CD14-positive monocyte (primary cell): ENCODE data around the gene VCL. TPM values are rescaled to one million over a fixed set of nuclear protein-coding genes. Genes with fewer than 3 reads are reported as not detected.
"Not testable (repeated sequence)": the region's sequence is repeated elsewhere in the genome, so short reads cannot be mapped to it uniquely, and the experiment has no call there.

ENCODE experiments used
- DNase-seq, 3 donors: peaks; one replicate each; pipeline ENCODE4 v3.0.0-alpha.2; 2011 to 2022
- H2AFZ ChIP-seq: 2 replicates; pipeline ENCODE4 v1.6.0; 2012; ENCODE audit warnings: mild to moderate bottlenecking, low read depth, low read length, inconsistent platforms; ENCODE audit not compliant: insufficient read depth, poor library complexity, severe bottlenecking
- H3K27ac ChIP-seq, 2 donors: 1 replicate in 1 of 2; 2 replicates in 1 of 2; pipeline ENCODE4 v1.5.1; 2012 to 2013; ENCODE audit warnings: low read length in 2 of 2, control low read depth in 1 of 2, inconsistent platforms in 1 of 2, low read depth in 1 of 2, mild to moderate bottlenecking in 1 of 2
- H3K27me3 ChIP-seq, 2 donors: one replicate each; pipeline versions ENCODE4 v1.6.0 to v1.6.1; 2011 to 2013; ENCODE audit warnings: low read length in 2 of 2; ENCODE audit not compliant: control insufficient read depth in 2 of 2, insufficient read depth in 2 of 2
- H3K36me3 ChIP-seq, 2 donors: replicated peaks in 1 of 2; 1 replicate in 1 of 2; 2 replicates in 1 of 2; pipeline versions ENCODE4 v1.5.1 to v1.6.1; 2012 to 2013; ENCODE audit warnings: low read length in 2 of 2, control low read depth in 1 of 2, inconsistent platforms in 1 of 2, mild to moderate bottlenecking in 1 of 2; ENCODE audit not compliant: insufficient read depth in 2 of 2, control insufficient read depth in 1 of 2
- H3K4me1 ChIP-seq, 2 donors: 1 replicate in 1 of 2; 2 replicates in 1 of 2; pipeline versions ENCODE4 v1.5.1 to v1.6.1; 2012 to 2013; ENCODE audit warnings: low read length in 2 of 2, control low read depth in 1 of 2, inconsistent platforms in 1 of 2, mild to moderate bottlenecking in 1 of 2, moderate library complexity in 1 of 2; ENCODE audit not compliant: insufficient read depth in 2 of 2, control insufficient read depth in 1 of 2
- H3K4me2 ChIP-seq: replicated peaks from 2 replicates; pipeline ENCODE3; 2012; ENCODE audit warnings: low read length, moderate library complexity, mild to moderate bottlenecking; ENCODE audit not compliant: poor library complexity, severe bottlenecking; ENCODE audit errors: extremely low read depth
- H3K4me3 ChIP-seq, 3 experiments: fragments of 200-600 bp in 1 of 3; sonication (generic) in 1 of 3; replicated peaks in 1 of 3; 1 replicate in 2 of 3; 2 replicates in 1 of 3; pipeline ENCODE4 v1.5.1; 2011 to 2013; ENCODE audit warnings: low read length in 3 of 3, mild to moderate bottlenecking in 3 of 3, control low read depth in 2 of 3, low read depth in 2 of 3, inconsistent platforms in 1 of 3, moderate library complexity in 1 of 3
- H3K79me2 ChIP-seq: 2 replicates; pipeline ENCODE4 v1.6.0; 2012; ENCODE audit warnings: mild to moderate bottlenecking, control low read depth, inconsistent platforms, low read length, moderate library complexity; ENCODE audit not compliant: insufficient read depth
- H3K9ac ChIP-seq: 2 replicates; pipeline ENCODE4 v1.6.0; 2017; ENCODE audit warnings: low read length, mild to moderate bottlenecking; ENCODE audit not compliant: insufficient read depth, poor library complexity, severe bottlenecking
- H3K9me3 ChIP-seq, 2 donors: replicated peaks in 1 of 2; 1 replicate in 1 of 2; 2 replicates in 1 of 2; pipeline versions ENCODE4 v1.5.1 to v1.6.1; 2012 to 2013; ENCODE audit warnings: low read length in 2 of 2, control low read depth in 1 of 2; ENCODE audit not compliant: control insufficient read depth in 1 of 2, insufficient read depth in 1 of 2
- H4K20me1 ChIP-seq: 2 replicates; pipeline ENCODE4 v1.6.0; 2012; ENCODE audit warnings: mild to moderate bottlenecking, low read length, control low read depth, moderate library complexity; ENCODE audit not compliant: insufficient read depth
- H3K27ac Mint-ChIP-seq, 7 donors: one replicate each; pipeline ENCODE4 v1.8.0; 2020; ENCODE audit warnings: mild to moderate bottlenecking in 7 of 7, mixed read lengths in 7 of 7, moderate library complexity in 6 of 7, inconsistent platforms in 2 of 7
- H3K27me3 Mint-ChIP-seq, 3 donors: one replicate each; pipeline ENCODE4 v1.8.0; 2021 to 2022; ENCODE audit warnings: low read depth in 3 of 3, mild to moderate bottlenecking in 3 of 3, mixed read lengths in 3 of 3, moderate library complexity in 3 of 3, inconsistent platforms in 1 of 3
- H3K36me3 Mint-ChIP-seq, 2 donors: one replicate each; pipeline ENCODE4 v1.8.0; 2020; ENCODE audit warnings: mixed read lengths in 2 of 2, inconsistent platforms in 1 of 2, mild to moderate bottlenecking in 1 of 2
- H3K4me1 Mint-ChIP-seq: one replicate; pipeline ENCODE4 v1.8.0; 2020; ENCODE audit warnings: mild to moderate bottlenecking, mixed read lengths
- H3K4me3 Mint-ChIP-seq, 2 donors: one replicate each; pipeline ENCODE4 v1.8.0; 2020; ENCODE audit warnings: mild to moderate bottlenecking in 2 of 2, mixed read lengths in 2 of 2, moderate library complexity in 1 of 2
- H3K9me3 Mint-ChIP-seq, 7 donors: one replicate each; pipeline ENCODE4 v1.8.0; 2020 to 2022; ENCODE audit warnings: mixed read lengths in 7 of 7, mild to moderate bottlenecking in 6 of 7, moderate library complexity in 6 of 7, inconsistent platforms in 2 of 7
- WGBS: methylation state at CpG from one replicate; pipeline ENCODE4 v1.1.5; 2013; ENCODE audit warnings: missing lambda C conversion rate; ENCODE audit not compliant: insufficient coverage; 5-methylcytosine and 5-hydroxymethylcytosine counted together
- intact Hi-C, 2 donors: fragments of 100-400 bp; cut with micrococcal nuclease; formaldehyde crosslinking; loops; one replicate each; pipeline versions ENCODE4 v1.15.0 to v1.15.1; 2023
- polyA plus RNA-seq, 3 donors: library from polyadenylated mRNA; depleted of rRNA in 1 of 3; unstranded in 2 of 3; stranded (reverse) in 1 of 3; fragments of 300-500 nt in 2 of 3; fragments of >200 nt in 1 of 3; fragmentation: Illumina TruSeq in 2 of 3; gene quantifications; 1 replicate in 2 of 3; 2 replicates in 1 of 3; pipeline ENCODE4 v1.2.3, GENCODE V29; 2012 to 2021
- TF ChIP-seq, protein P1 (sequence below): fragments of 200-600 bp; IDR thresholded peaks from one replicate; pipeline ENCODE4 v1.8.0; 2022; ENCODE audit warnings: antibody characterized with exemption, mild to moderate bottlenecking

The VCL gene
- polyA plus RNA-seq, 3 donors, result 39.1 to 68.4 (median 52.8) TPM

DNA sequence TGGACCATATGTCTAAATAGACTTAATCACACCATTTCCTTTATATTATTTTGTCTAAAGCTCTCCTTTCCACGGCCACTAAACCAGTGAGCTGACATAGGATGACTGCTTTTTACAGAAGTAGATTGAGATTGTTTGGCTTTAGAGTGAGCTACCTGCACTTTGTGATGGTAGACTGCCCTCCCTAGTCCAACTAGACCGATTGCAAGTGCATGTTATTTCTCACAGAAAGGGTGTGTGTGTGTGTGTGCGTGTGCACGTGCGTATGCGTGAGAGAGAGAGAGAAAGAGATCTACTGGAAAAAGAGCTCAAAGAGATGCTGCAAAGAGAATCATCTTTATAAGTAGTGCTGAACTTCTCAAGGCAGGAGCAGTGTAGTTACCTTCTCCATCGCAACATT lies 60.7 kb downstream of the VCL start:
- no peak overlapping the region for H2AFZ ChIP-seq
- peaks cover 97% of the 10 kb centered on the region for H4K20me1 ChIP-seq
- Mint-ChIP-seq H3K27ac (peak overlapping the region in 1 of 7 donors; percentile 71), H3K4me1 (peaks cover 33% of the 10 kb centered on the region), H3K27me3 (no peaks in the 10 kb centered on the region), H3K9me3 (no peaks in the 10 kb centered on the region), H3K36me3 (peaks cover 15 to 31% of the 10 kb centered on the region in 2 donors), H3K4me3 (no peak overlapping the region)
- H3K4me2 ChIP-seq, result no peak overlapping the region
- H3K36me3 ChIP-seq, result peaks cover 4 to 20% of the 10 kb centered on the region in 2 donors
- H3K79me2 ChIP-seq, result peaks cover 95% of the 10 kb centered on the region
- 35% methylated on average over 5 of the region's 7 CpGs for WGBS
- no peaks in the 10 kb centered on the region for H3K27me3 ChIP-seq
- no peak overlapping the region for H3K4me3 ChIP-seq
- DNase-seq, result peak in 1 of 3 donors; percentile 12
- H3K9me3 ChIP-seq, result peaks cover 0 to 4% of the 10 kb centered on the region in 2 donors
- no peak overlapping the region for H3K9ac ChIP-seq
- peaks cover 26 to 31% of the 10 kb centered on the region in 2 donors for H3K4me1 ChIP-seq
- TF ChIP-seq, protein P1, sequence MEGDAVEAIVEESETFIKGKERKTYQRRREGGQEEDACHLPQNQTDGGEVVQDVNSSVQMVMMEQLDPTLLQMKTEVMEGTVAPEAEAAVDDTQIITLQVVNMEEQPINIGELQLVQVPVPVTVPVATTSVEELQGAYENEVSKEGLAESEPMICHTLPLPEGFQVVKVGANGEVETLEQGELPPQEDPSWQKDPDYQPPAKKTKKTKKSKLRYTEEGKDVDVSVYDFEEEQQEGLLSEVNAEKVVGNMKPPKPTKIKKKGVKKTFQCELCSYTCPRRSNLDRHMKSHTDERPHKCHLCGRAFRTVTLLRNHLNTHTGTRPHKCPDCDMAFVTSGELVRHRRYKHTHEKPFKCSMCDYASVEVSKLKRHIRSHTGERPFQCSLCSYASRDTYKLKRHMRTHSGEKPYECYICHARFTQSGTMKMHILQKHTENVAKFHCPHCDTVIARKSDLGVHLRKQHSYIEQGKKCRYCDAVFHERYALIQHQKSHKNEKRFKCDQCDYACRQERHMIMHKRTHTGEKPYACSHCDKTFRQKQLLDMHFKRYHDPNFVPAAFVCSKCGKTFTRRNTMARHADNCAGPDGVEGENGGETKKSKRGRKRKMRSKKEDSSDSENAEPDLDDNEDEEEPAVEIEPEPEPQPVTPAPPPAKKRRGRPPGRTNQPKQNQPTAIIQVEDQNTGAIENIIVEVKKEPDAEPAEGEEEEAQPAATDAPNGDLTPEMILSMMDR, result no peak
- no peak overlapping the region for H3K27ac ChIP-seq
- intact Hi-C loops, result no loop called here

DNA sequence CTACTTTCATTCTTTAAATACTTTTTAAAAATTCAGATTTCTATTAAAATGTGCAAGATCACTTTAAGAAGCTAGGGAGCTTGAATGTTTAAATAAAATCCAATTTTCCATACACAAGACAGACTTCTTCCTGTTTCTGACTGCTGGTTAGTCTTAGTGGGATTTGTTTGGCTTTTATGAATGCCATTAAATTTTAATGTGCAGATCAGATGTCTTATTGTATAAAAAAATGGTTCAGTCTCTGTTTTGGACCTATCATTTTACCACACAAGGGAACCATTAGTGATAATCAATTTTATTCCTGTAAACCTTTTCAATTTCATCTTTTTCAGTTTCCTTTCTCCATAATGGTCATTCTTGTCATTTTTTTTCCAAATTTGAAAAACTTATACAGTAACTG lies 63.2 kb downstream of the VCL start:
- intact Hi-C loops, result no loop called here
- Histone ChIP-seq H4K20me1 (peaks cover 92% of the 10 kb centered on the region), H3K4me2 (no peak overlapping the region), H3K4me1 (peaks cover 16 to 22% of the 10 kb centered on the region in 2 donors), H3K9ac (no peak overlapping the region), H3K27me3 (no peaks in the 10 kb centered on the region), H3K36me3 (peaks cover 23 to 41% of the 10 kb centered on the region in 2 donors), H3K4me3 (no peak overlapping the region), H3K9me3 (peaks cover 0 to 4% of the 10 kb centered on the region in 2 donors), H3K27ac (no peak overlapping the region), H2AFZ (no peak overlapping the region), H3K79me2 (peaks cover 92% of the 10 kb centered on the region)
- Mint-ChIP-seq H3K4me3 (no peak overlapping the region), H3K4me1 (peaks cover 24% of the 10 kb centered on the region), H3K36me3 (peaks cover 27 to 48% of the 10 kb centered on the region in 2 donors), H3K27ac (no peak overlapping the region), H3K27me3 (no peaks in the 10 kb centered on the region), H3K9me3 (no peaks in the 10 kb centered on the region)
- TF ChIP-seq, protein P1, result no peak
- no peak for DNase-seq

DNA sequence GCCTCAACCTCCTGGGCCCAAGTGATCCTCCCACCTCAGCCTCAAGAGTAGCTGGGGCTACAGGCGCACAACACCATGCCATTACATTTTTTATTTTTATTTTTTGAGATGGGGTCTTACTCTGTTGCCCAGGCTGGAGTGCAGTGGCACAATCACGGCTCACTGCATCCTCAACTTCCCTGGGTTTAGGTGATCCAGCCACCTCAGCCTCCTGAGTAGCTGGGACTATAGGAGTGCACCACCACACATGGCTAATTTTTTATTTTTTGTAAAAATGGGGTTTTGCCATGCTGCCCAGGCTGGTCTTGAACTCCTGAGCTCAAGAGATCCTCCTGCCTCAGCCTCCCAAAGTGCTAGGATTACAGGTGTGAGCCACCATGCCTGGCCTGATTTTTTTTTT lies 64.1 kb downstream of the VCL start:
- intact Hi-C loops, H3K27me3 ChIP-seq, H3K4me3 ChIP-seq, H3K9me3 ChIP-seq, H2AFZ ChIP-seq, DNase-seq, H3K4me2 ChIP-seq, H3K4me3 Mint-ChIP-seq, H3K9ac ChIP-seq, H3K27me3 Mint-ChIP-seq, H3K9me3 Mint-ChIP-seq, H3K27ac ChIP-seq: not testable (repeated sequence)
- Histone ChIP-seq H3K36me3 (peaks cover 26 to 41% of the 10 kb centered on the region in 2 donors), H4K20me1 (peaks cover 83% of the 10 kb centered on the region), H3K4me1 (peaks cover 11 to 17% of the 10 kb centered on the region in 2 donors), H3K79me2 (peaks cover 88% of the 10 kb centered on the region)
- WGBS, result no CpG with 5 or more reads among the region's 2 CpGs
- Mint-ChIP-seq H3K4me1 (peaks cover 19% of the 10 kb centered on the region), H3K36me3 (peaks cover 30 to 52% of the 10 kb centered on the region in 2 donors), H3K27ac (peak overlapping the region in 1 of 7 donors; percentile 4)
